HG03103 (cell line): ENCODE measurements around the gene DCDC1.

Source experiments
- ATAC-seq: cut with Tn5 transposase; IDR thresholded peaks from one replicate; pipeline ENCODE4 v1.9.1; 2021; ENCODE audit warnings: low read depth; ENCODE audit not compliant: unreplicated experiment

DCDC1 gene

GRCh38 chr11:31236143-31236542, 133.4 kb downstream of the DCDC1 start:
- no peak for ATAC-seq

DNA sequence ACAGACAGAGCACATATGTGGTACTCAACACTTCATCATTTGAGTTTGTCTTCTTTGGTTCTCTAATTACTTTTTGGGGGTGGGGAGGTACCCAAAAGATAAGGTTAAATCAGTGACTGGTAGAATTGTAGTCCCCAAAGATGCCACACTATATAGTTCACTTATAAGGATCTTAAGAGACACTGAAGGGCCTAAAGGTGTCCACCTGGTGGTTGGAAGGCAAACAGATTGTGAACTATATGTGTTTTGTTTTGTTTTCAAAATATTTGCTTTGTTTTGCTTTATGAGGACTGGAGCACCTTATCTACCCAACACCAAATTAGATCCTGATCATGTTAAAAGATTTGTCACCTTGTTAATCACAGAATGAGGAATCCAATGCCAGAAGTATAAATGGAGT, 136.1 kb downstream of the DCDC1 start:
- ATAC-seq: no peak

GRCh38 chr11:31231601-31232000, 137.9 kb downstream of the DCDC1 start:
- ATAC-seq: no peak

- ATAC-seq: no peak
Measured at GRCh38 chr11:31218847-31219246, 150.7 kb downstream of the DCDC1 start.

GRCh38 chr11:31214372-31214771, 155.2 kb downstream of the DCDC1 start:
- ATAC-seq: no peak

DNA sequence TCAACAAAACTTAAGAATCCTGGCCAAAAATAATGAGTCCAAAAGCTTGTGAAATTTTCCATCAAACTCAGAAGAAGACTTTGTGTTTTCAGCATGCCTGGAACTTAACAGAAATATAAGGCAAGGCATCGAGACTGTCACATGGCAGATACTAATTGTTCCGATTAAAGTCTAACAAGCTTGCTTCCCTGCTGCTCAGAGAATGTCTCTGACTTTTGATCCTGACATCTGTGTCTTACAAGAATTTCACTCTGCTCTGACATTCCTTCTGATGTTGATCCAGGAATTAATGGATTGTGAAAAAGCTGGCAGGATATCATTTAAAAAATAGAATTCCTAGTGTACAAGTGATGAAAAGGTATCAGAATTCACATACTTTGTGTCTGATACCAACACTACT, 170.2 kb downstream of the DCDC1 start:
- no peak for ATAC-seq

GRCh38 chr11:31173926-31174680, 195.4 kb downstream of the DCDC1 start:
- ATAC-seq: no peak

DNA sequence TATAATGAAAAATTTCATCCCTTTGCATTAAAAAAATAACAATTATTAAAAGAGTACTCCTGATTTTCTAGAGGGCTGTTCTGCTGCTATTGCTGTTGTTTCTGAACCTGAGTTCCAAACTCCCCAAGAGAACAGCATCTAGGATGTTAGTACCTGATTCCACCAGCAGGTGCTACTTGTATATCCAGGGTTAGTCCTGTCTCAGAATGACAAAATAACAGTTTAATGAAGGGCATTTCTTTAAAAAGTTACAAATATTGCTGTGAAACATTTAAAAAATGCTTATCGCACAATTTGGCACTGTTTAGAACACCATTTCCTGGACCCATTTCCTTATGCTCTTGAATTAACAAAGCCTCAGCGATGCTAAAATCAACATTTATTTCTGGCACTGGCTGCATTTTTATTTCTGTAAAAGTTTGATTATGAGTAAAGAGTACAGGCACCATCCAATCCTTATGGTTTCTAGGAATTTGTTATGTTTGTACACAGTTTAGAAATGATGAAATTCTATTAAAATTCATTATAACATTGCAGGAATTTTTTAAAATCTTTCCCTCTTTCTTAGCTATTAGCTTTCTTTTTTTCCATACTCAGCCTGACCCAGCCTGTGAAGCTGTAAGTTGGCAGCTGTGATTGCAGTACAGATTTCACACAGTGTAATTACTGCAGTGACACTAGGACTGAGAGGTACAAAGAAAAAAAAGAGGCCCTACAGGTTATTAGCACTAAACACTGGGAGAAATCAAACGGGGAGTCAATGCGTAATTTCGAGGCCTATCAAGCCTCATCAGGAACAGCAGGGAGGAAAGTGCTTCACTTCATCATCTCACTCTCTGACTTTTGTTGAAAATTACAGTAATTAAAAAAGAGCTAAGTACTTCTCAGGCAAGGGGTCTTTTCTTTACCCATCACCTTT, 208.8 kb downstream of the DCDC1 start:
- ATAC-seq: no peak

DNA sequence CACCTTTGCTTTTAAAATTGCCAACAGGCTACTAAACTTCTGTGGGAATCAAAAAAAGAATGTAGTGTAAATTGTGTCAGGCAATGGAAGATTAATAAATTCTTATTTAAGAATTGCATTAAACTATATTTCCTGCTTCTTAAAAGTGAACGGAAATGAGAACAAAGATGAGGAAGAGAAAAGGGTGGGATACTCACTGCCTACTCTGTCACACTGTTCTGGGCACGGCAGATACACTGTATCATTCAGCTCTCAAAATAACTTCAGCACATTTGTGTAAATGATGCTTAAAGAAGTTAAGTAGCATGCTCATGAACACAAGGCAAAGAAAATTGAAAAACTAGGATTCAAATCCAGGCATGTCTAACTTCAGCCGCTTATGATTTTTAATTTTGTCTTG, 218.7 kb downstream of the DCDC1 start:
- ATAC-seq: no peak

GRCh38 chr11:31150011-31150410, 219.5 kb downstream of the DCDC1 start:
- no peak for ATAC-seq

GRCh38 chr11:31141789-31142188, 227.8 kb downstream of the DCDC1 start:
- no peak for ATAC-seq

DNA sequence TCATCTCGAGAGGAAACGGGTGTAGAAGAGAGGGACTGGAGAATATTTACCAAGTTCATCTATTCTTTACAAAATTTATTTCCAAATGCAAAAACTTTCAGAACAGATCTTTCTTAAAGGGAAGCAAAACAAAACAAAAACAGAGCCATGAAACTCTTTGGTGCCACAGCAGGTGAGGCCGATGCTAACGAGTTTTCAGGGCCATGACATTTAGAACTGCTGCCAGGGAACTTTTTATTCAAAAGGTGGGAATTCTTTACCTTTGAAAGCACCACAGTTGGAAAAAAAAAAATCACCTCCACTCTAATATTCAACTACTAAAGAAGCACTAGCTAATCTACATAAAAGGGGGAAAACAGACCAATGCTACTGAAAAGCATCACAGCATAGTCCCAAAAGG, 230.1 kb downstream of the DCDC1 start:
- no peak for ATAC-seq

- no peak for ATAC-seq
Measured at GRCh38 chr11:31132531-31133421, 236.8 kb downstream of the DCDC1 start.

DNA sequence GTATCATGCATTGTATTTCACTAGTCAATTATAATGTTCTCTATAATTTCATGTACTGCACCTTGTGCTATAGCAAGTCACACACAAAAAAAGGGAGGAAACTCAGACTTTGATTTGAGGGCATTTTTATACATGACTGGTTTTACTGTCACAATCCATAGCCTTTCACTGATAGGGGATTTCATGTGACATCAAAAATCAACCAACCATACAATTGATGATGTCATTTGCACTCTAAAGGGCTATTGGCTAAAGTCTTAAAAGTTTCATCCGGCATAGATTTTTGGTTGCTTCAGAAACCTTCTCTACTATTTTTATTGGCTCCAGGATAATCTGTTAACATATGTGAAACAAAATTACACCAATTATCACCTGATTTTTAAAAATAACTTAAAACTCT, 237.8 kb downstream of the DCDC1 start:
- ATAC-seq: no peak

DNA sequence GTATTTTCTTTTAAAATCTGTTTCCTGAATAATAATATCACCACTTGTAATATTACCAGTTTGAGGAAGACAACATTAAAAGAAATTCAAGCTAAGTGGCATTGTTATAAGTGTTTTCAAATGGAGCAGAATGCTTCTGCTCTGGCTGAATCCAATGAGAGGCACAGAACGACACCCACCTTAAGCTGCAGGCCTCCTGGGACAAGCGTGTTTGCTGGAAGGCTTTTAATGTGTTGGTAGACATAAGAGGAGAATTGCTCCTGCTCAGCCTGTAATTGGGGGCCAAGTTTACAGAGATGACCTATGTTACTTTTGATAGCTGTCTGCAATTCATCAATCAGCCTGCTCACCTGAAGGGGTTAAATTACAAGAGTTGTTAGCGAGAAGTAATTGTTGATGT, 242.2 kb downstream of the DCDC1 start:
- ATAC-seq: no peak

DNA sequence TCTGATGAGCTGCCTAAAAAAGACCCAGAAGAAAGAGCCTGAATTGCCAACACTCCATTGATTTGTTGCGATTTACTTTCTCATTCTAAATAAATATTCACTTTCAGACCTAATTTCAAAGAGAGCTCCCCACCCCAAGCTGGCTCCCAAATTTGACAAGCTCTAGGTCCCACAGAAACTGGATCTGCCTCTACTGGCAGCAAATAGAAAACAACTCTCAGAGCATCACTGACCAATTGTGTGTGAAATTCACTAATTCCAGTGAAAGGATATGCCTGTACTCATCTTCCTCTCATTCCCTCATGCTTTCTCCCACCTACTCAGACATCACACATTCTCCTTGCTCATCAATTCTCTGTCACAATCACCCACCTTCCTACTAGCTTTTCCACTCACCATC, 249.1 kb downstream of the DCDC1 start:
- ATAC-seq: no peak

GRCh38 chr11:31118566-31118965, 251.0 kb downstream of the DCDC1 start:
- no peak for ATAC-seq

DNA sequence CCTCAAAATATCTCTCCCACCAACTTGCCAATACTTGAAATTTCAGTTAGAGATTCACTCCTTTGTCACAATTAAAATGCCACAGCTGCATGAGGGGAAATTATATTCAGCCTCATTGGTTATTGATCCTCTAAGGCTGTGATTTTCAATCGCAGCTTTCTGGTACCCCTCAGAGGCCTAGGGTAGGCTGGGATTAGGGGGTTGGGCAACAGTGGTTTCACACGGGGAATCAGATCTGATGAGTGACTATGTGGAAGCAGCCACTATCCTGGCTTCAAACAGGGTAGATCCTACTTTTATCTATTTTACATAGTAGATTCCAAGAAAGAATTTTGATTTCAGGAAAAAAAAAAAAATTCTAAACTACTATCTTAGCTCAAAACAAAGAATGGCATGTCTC, 252.5 kb downstream of the DCDC1 start:
- no peak for ATAC-seq

DNA sequence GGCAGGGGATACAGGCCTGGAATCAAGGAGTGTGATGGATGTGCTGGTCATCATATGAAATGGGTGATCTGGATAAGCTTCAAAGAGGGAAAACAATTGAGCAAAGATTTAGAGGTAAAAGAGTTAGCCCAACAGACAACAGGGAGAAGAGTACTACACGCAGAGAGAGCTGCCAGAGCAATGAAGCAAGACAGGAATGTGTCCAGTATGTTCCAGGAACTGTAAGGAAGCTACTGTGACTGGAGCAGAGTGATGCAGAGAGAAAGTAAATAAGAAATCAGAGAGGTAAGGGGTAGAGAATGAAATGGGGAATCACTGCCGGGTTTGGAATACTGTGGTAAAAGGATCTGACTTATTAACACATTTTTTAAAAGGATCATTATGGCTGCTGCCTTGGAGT, 255.1 kb downstream of the DCDC1 start:
- ATAC-seq: no peak

GRCh38 chr11:31110830-31111229, 258.7 kb downstream of the DCDC1 start:
- no peak for ATAC-seq

GRCh38 chr11:31109446-31109845, 260.1 kb downstream of the DCDC1 start:
- ATAC-seq: no peak
